BE2C (cell line): Measurements from ENCODE around the gene ZNF516.

Source experiments
- DNase-seq: peaks from one replicate; pipeline ENCODE4 v3.0.0-alpha.2; 2020
- H3K27me3 ChIP-seq: fragments of 250-450 bp; sonication (Bioruptor Pico); 2 replicates; pipeline ENCODE4 v1.5.1; 2020; ENCODE audit warnings: mild to moderate bottlenecking
- H3K36me3 ChIP-seq: fragments of 250-450 bp; sonication (Bioruptor Pico); 2 replicates; pipeline ENCODE4 v1.5.1; 2020; ENCODE audit warnings: mild to moderate bottlenecking
- H3K4me1 ChIP-seq: fragments of 250-450 bp; sonication (Bioruptor Pico); 2 replicates; pipeline ENCODE4 v1.5.1; 2020
- H3K4me3 ChIP-seq: 2 replicates; pipeline ENCODE4 v1.5.1; 2011; ENCODE audit warnings: low read depth, low read length
- H3K9me3 ChIP-seq: fragments of 250-450 bp; sonication (Bioruptor Pico); 2 replicates; pipeline ENCODE4 v1.5.1; 2020
- TF ChIP-seq, protein P1 (sequence below): IDR thresholded peaks from 2 replicates; pipeline ENCODE4 v1.5.1; 2012; ENCODE audit warnings: mild to moderate bottlenecking, low read depth, low read length

ZNF516 gene

DNA sequence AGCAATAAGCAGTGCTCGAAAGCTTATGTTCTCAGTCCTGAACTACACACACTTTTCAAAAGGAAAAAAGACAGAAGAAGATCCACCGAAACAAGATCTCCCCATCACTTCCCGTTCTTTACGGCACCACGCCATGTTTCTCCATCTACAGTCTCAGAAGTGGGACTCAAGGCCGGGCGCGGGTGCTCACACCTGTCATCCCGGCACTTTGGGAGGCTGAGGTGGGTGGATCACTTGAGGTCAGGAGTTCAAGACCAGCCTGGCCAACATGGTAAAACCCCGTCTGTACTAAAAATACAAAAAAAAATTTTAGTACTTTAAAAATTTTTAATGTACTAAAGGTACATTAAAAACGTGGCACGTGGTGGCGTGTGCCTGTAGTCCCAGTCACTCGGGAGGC lies 31.2 kb downstream of the ZNF516 start:
- H3K4me3 ChIP-seq, result no peak overlapping the region
- no peaks in the 10 kb centered on the region for H3K36me3 ChIP-seq
- no peaks in the 10 kb centered on the region for H3K9me3 ChIP-seq
- H3K4me1 ChIP-seq, result no peaks in the 10 kb centered on the region
- DNase-seq, result no peak
- TF ChIP-seq, protein P1, sequence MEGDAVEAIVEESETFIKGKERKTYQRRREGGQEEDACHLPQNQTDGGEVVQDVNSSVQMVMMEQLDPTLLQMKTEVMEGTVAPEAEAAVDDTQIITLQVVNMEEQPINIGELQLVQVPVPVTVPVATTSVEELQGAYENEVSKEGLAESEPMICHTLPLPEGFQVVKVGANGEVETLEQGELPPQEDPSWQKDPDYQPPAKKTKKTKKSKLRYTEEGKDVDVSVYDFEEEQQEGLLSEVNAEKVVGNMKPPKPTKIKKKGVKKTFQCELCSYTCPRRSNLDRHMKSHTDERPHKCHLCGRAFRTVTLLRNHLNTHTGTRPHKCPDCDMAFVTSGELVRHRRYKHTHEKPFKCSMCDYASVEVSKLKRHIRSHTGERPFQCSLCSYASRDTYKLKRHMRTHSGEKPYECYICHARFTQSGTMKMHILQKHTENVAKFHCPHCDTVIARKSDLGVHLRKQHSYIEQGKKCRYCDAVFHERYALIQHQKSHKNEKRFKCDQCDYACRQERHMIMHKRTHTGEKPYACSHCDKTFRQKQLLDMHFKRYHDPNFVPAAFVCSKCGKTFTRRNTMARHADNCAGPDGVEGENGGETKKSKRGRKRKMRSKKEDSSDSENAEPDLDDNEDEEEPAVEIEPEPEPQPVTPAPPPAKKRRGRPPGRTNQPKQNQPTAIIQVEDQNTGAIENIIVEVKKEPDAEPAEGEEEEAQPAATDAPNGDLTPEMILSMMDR, result no peak
- H3K27me3 ChIP-seq, result no peaks in the 10 kb centered on the region

- H3K36me3 ChIP-seq, result no peaks in the 10 kb centered on the region
- no peaks in the 10 kb centered on the region for H3K9me3 ChIP-seq
- no peaks in the 10 kb centered on the region for H3K4me1 ChIP-seq
- no peak overlapping the region for H3K4me3 ChIP-seq
- TF ChIP-seq, protein P1, result no peak
- H3K27me3 ChIP-seq, result no peaks in the 10 kb centered on the region
- no peak for DNase-seq
These were observed 31.7 kb downstream of the ZNF516 start for GRCh38 chr18:76463358-76463757.

GRCh38 chr18:76462326-76462694 lies 32.7 kb downstream of the ZNF516 start:
- TF ChIP-seq, protein P1, result no peak
- no peak overlapping the region for H3K4me3 ChIP-seq
- no peaks in the 10 kb centered on the region for H3K27me3 ChIP-seq
- H3K9me3 ChIP-seq, result no peaks in the 10 kb centered on the region
- no peak for DNase-seq
- no peaks in the 10 kb centered on the region for H3K36me3 ChIP-seq
- no peaks in the 10 kb centered on the region for H3K4me1 ChIP-seq

DNA sequence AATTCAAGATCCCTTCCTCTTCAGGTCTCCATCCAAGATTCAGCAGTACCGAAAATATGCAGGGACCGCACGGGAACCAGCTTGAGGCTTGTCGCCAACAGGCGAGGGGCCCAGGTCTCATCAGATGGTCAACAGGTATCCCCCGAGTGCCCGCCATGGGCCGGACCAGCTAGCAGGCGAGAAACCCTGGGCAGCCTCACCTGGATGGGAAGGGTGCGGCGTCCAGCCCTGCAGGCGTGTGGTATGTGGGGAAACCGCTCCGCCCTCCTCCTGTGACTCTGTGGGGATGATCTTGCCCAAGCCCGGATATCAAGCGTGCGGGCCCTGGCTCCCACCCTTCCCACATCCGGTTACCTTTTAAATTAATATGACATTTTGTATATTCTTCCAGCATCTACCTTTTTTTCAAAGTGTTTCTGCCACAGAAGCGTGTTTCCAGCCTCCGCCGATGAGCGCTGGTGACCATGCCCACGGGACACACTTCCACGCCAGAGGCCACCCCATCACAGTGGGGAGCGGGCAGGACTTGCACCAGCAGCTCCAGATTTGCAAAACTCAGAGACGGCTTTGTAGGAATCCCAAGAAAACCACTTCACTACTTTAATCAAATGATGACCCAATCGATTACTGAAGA lies 33.2 kb downstream of the ZNF516 start:
- no peaks in the 10 kb centered on the region for H3K9me3 ChIP-seq
- no peaks in the 10 kb centered on the region for H3K36me3 ChIP-seq
- DNase-seq, result no peak
- TF ChIP-seq, protein P1, result no peak
- no peaks in the 10 kb centered on the region for H3K4me1 ChIP-seq
- H3K4me3 ChIP-seq, result no peak overlapping the region
- no peaks in the 10 kb centered on the region for H3K27me3 ChIP-seq

GRCh38 chr18:76461148-76461547 lies 33.9 kb downstream of the ZNF516 start:
- no peak overlapping the region for H3K4me3 ChIP-seq
- H3K36me3 ChIP-seq, result no peaks in the 10 kb centered on the region
- no peaks in the 10 kb centered on the region for H3K9me3 ChIP-seq
- no peaks in the 10 kb centered on the region; the same call in 1 of the 2 replicates for H3K4me1 ChIP-seq
- no peak for DNase-seq
- TF ChIP-seq, protein P1, result no peak
- no peaks in the 10 kb centered on the region for H3K27me3 ChIP-seq

DNA sequence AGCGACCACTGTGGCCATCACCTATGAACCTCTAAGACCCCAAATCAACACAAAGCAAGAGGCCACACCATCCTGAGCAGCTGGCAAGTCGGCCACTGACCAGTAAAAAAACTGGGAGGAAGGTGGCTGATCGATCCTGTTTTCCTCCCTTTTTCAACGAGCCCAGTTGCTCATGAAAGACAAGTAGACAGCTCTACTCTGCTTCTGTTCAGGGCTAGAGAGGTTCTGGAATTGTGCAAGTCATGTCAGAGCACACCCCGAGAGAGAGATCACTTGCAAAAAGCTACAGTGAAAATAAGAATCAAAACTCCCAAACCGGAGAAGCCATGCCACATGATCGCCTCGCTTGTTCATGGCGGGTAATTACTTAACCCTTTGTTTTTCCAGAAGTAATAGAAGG lies 34.6 kb downstream of the ZNF516 start:
- no peaks in the 10 kb centered on the region for H3K27me3 ChIP-seq
- no peak for DNase-seq

More for the DNA sequence above, 34.6 kb downstream of the ZNF516 start:
- H3K4me3 ChIP-seq, result no peak overlapping the region
- no peaks in the 10 kb centered on the region for H3K36me3 ChIP-seq
- TF ChIP-seq, protein P1, result no peak
- no peaks in the 10 kb centered on the region for H3K9me3 ChIP-seq
- H3K4me1 ChIP-seq, result no peaks in the 10 kb centered on the region; the same call in 1 of the 2 replicates
